ENCODE measurements around the gene PTPRD. TPM values are rescaled to one million over a fixed set of nuclear protein-coding genes. Genes with fewer than 3 reads are reported as not detected.

The PTPRD gene
- total RNA-seq, 2 experiments from 2014 or later = 0.03 TPM; not detected in 1

DNA sequence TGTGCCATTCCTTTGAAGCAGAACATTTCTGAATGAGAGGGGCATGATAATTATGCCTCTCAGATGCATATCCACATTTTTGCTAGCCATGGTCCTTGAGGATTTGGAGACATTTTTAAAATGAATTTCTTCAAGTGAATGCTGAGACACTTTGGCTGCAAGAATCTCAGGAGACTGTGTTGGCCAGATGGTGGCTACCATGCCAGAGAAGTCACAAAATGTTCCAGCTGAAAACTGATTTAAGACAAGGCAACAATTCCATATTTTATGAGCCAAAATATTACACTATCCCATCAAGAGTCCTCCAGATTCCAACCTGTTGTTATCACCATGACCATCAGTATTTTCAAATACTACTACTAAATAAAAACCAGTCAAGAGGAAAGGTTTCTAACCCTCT lies 1953.7 kb downstream of the PTPRD start:
- H3K4me2 ChIP-seq (ENCODE audit: low read length) = no peak overlapping the region
- no peak overlapping the region for H3K27ac ChIP-seq (ENCODE audit: low read depth, low read length, poor library complexity, severe bottlenecking)
- no peak overlapping the region for H2AFZ ChIP-seq (ENCODE audit: low read length)
- H3K9me2 ChIP-seq (ENCODE audit: insufficient read depth, low read length) = no peaks in the 10 kb centered on the region
- H4K20me1 ChIP-seq (ENCODE audit: insufficient read depth, low read length) = no peaks in the 10 kb centered on the region
- no TSS peak for BruUV-seq (replicated peaks)
- ChIA-PET CTCF (ENCODE audit: unreplicated experiment) (no interaction called here), POLR2A (interaction anchor here (0.7 kb wide), 1 partner anchor 17 kb away, joined by 4 read pairs; no protein-coding TSS in a partner anchor)
- no peaks in the 10 kb centered on the region for H3K36me3 ChIP-seq (ENCODE audit: insufficient read depth, low read length)
- no peak for DNase-seq (ENCODE audit: low spot score)
- no peaks in the 10 kb centered on the region for H3K9me3 ChIP-seq (ENCODE audit: low read length)
- H3K4me3 ChIP-seq (ENCODE audit: low read depth, low read length, poor library complexity, severe bottlenecking) = no peak overlapping the region
- intact Hi-C loops (cut with micrococcal nuclease; ENCODE audit: unreplicated experiment) = no loop called here
- H3K79me2 ChIP-seq (ENCODE audit: insufficient read depth, low read depth, low read length) = no peaks in the 10 kb centered on the region
- TF ChIP-seq CTCF (conservative IDR thresholded peaks at IDR 0.05; ENCODE audit: low read length) (no peak), EZH2phosphoT487 (IDR thresholded peaks at IDR 0.05; ENCODE audit: borderline replicate concordance, low read depth, low read length) (no peak)
- no peaks in the 10 kb centered on the region for H3K4me1 ChIP-seq (ENCODE audit: insufficient read depth, low read length, poor library complexity, severe bottlenecking)

GRCh38 chr9:8655071-8655470 lies 1957.7 kb downstream of the PTPRD start:
- no peaks in the 10 kb centered on the region for H3K4me1 ChIP-seq (ENCODE audit: insufficient read depth, low read length, poor library complexity, severe bottlenecking)
- H2AFZ ChIP-seq (ENCODE audit: low read length) = no peak overlapping the region
- H3K9me2 ChIP-seq (ENCODE audit: insufficient read depth, low read length) = no peaks in the 10 kb centered on the region
- no peaks in the 10 kb centered on the region for H3K36me3 ChIP-seq (ENCODE audit: insufficient read depth, low read length)
- no peak for DNase-seq (ENCODE audit: low spot score)
- CTCF ChIA-PET (ENCODE audit: unreplicated experiment) = no interaction called here
- no TSS peak for BruUV-seq (replicated peaks)
- no peaks in the 10 kb centered on the region for H4K20me1 ChIP-seq (ENCODE audit: insufficient read depth, low read length)
- H3K4me2 ChIP-seq (ENCODE audit: low read length) = no peak overlapping the region
- no peak overlapping the region for H3K27ac ChIP-seq (ENCODE audit: low read depth, low read length, poor library complexity, severe bottlenecking)
- TF ChIP-seq EZH2phosphoT487 (IDR thresholded peaks at IDR 0.05; ENCODE audit: borderline replicate concordance, low read depth, low read length) = no peak
- no peak for TF ChIP-seq CTCF (conservative IDR thresholded peaks at IDR 0.05; ENCODE audit: low read length)
- POLR2A ChIA-PET = interaction anchor here (0.7 kb wide), 1 partner anchor 9 kb away, joined by 3 read pairs; no protein-coding TSS in a partner anchor
- no peak overlapping the region for H3K4me3 ChIP-seq (ENCODE audit: low read depth, low read length, poor library complexity, severe bottlenecking)
- H3K79me2 ChIP-seq (ENCODE audit: insufficient read depth, low read depth, low read length) = no peaks in the 10 kb centered on the region
- H3K9me3 ChIP-seq (ENCODE audit: low read length) = no peaks in the 10 kb centered on the region
- intact Hi-C loops (cut with micrococcal nuclease; ENCODE audit: unreplicated experiment) = no loop called here

- no peak overlapping the region for H3K27ac ChIP-seq (ENCODE audit: low read depth, low read length, poor library complexity, severe bottlenecking)
- H2AFZ ChIP-seq (ENCODE audit: low read length) = no peak overlapping the region
- ChIA-PET CTCF (ENCODE audit: unreplicated experiment) (no interaction called here), POLR2A (interaction anchor here (0.5 to 0.9 kb wide), 5 partner anchors 21 to 258 kb away, joined by 3 read pairs; no protein-coding TSS in a partner anchor)
- H3K79me2 ChIP-seq (ENCODE audit: insufficient read depth, low read depth, low read length) = no peaks in the 10 kb centered on the region
- no peak overlapping the region for H3K4me2 ChIP-seq (ENCODE audit: low read length)
- intact Hi-C loops (cut with micrococcal nuclease; ENCODE audit: unreplicated experiment) = no loop called here
- H3K36me3 ChIP-seq (ENCODE audit: insufficient read depth, low read length) = no peaks in the 10 kb centered on the region
- BruUV-seq (replicated peaks) = no TSS peak
- H3K4me3 ChIP-seq (ENCODE audit: low read depth, low read length, poor library complexity, severe bottlenecking) = no peak overlapping the region
- H3K9me2 ChIP-seq (ENCODE audit: insufficient read depth, low read length) = no peaks in the 10 kb centered on the region
- no peak for DNase-seq (ENCODE audit: low spot score)
- no peaks in the 10 kb centered on the region for H3K4me1 ChIP-seq (ENCODE audit: insufficient read depth, low read length, poor library complexity, severe bottlenecking)
- H4K20me1 ChIP-seq (ENCODE audit: insufficient read depth, low read length) = no peaks in the 10 kb centered on the region
- TF ChIP-seq CTCF (conservative IDR thresholded peaks at IDR 0.05; ENCODE audit: low read length) (no peak), EZH2phosphoT487 (IDR thresholded peaks at IDR 0.05; ENCODE audit: borderline replicate concordance, low read depth, low read length) (no peak)
- no peaks in the 10 kb centered on the region for H3K9me3 ChIP-seq (ENCODE audit: low read length)
These were observed 1958.9 kb downstream of the PTPRD start for GRCh38 chr9:8653855-8654254.

Measured in OCI-LY7 (cell line).